GM12801 (cell line): Measurements from ENCODE around the gene CYTIP.

Experiments
- CTCF ChIP-seq: IDR thresholded peaks from one replicate; pipeline ENCODE4 v1.5.1; 2011; ENCODE audit warnings: control low read depth; ENCODE audit not compliant: insufficient read length; ENCODE audit errors: extremely low read depth

The CYTIP gene

DNA sequence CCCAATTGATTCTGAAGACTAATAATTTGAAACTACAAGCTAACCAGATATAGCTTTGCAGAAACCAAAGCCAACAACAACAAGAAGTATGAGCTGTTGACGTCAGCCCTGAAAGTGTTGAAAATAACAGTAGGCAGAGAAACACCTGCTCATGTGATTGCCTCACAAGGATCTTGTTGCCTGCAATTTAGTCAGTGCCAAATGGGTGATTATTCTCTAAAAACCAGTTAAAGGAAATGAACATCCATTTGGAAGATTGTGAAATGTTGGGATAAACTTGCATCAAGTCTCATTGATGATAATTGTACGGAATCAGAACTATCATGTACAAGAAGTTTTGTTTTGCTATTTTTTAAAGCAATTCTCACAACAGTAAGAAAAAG is 2.8 kb downstream of the CYTIP start:
- TF ChIP-seq CTCF: no peak

DNA sequence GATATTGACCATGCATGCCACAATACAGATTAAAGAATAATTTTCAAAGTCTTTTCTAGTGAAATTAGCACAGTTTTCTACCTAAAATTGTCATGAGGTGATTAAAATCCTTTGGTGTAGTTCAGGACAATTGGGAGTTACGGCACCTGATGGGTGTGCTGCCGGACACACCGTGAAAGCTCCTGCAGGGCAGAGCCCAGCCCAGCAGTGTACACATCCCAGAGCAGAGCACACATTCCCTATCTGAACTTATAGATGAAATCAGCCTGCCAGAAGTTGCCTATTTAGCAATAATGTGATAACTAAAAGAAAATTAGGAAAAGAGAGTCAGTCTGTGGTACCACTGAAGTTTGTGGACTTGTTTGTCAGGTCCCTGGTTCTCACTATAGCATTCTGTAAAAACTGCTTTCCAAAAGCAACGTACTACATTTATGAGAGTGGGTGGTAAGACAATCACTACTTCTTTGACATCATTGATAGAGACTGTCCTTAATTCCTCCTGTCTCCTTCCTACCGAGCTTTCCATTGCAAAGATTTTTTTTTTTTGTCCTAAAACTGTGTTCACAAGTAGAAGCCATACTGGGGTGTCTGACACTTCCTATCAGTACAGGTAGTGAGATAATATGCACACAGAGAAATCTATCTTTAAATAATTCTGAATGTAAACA is 3.4 kb downstream of the CYTIP start:
- TF ChIP-seq CTCF: no peak

DNA sequence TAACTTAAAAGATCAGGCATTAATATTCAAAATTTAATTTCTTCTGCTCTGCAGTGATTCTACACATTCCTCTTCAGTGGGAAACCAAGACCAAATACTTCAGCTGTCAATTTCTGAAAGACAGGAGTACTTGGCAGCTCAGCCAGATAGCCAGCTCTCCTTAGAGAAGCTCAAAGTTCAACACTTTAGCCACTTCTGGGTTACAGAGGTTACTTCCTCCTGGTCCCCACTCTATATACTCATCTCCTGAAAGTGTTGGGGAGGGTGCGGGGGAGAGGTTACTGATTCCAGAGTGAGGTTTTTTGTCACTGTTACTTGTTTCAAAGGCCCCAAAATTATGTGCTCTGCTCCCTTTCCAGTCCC is 4.1 kb downstream of the CYTIP start:
- TF ChIP-seq CTCF: no peak

GRCh38 chr2:157438863-157439823 is 4.7 kb downstream of the CYTIP start:
- no peak for TF ChIP-seq CTCF

DNA sequence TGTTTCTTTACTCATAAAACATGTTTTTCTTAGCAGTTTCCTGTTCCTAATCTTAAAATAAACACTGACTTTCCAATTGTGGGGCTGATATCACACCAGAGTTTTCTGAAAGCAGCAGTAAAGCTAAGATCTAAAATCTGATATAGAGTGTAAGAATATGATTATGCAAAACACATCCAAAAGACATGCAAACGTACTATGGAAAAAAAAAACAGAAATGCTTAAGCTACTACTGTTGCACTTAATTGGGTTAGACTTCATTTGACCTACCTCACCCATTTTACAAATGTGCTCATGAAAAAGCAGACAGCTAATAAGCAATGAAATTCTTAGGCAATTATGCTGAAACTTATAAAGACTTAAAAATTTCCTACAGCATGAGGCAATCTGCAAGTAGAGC is 10.5 kb downstream of the CYTIP start:
- TF ChIP-seq CTCF: no peak

GRCh38 chr2:157432475-157433106 is 11.3 kb downstream of the CYTIP start:
- no peak for TF ChIP-seq CTCF

GRCh38 chr2:157431176-157431575 is 12.7 kb downstream of the CYTIP start:
- TF ChIP-seq CTCF: no peak
